ENCODE data around the gene RAB36.

- TF ChIP-seq CTCF (IDR thresholded peaks at IDR 0.05), result no peak
- no peak for TF ChIP-seq TEAD4 (CRISPR knock-in tag; IDR thresholded peaks at IDR 0.05)
- TF ChIP-seq, protein P1, sequence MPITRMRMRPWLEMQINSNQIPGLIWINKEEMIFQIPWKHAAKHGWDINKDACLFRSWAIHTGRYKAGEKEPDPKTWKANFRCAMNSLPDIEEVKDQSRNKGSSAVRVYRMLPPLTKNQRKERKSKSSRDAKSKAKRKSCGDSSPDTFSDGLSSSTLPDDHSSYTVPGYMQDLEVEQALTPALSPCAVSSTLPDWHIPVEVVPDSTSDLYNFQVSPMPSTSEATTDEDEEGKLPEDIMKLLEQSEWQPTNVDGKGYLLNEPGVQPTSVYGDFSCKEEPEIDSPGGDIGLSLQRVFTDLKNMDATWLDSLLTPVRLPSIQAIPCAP (CRISPR knock-in tag; IDR thresholded peaks at IDR 0.05), result no peak
- TF ChIP-seq ARID4B (CRISPR knock-in tag; IDR thresholded peaks at IDR 0.05; ENCODE audit: borderline replicate concordance), result no peak
- no peak for TF ChIP-seq MYBL2 (CRISPR knock-in tag; IDR thresholded peaks at IDR 0.05)
- TF ChIP-seq NR2C2 (CRISPR knock-in tag; IDR thresholded peaks at IDR 0.05), result no peak
- no peak for TF ChIP-seq HMGXB4 (CRISPR knock-in tag; IDR thresholded peaks at IDR 0.05)
- TF ChIP-seq, protein P2, sequence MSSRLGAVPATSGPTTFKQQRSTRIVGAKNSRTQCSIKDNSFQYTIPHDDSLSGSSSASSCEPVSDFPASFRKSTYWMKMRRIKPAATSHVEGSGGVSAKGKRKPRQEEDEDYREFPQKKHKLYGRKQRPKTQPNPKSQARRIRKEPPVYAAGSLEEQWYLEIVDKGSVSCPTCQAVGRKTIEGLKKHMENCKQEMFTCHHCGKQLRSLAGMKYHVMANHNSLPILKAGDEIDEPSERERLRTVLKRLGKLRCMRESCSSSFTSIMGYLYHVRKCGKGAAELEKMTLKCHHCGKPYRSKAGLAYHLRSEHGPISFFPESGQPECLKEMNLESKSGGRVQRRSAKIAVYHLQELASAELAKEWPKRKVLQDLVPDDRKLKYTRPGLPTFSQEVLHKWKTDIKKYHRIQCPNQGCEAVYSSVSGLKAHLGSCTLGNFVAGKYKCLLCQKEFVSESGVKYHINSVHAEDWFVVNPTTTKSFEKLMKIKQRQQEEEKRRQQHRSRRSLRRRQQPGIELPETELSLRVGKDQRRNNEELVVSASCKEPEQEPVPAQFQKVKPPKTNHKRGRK (CRISPR knock-in tag; IDR thresholded peaks at IDR 0.05; ENCODE audit: borderline replicate concordance), result no peak
- TF ChIP-seq JAZF1 (CRISPR knock-in tag; IDR thresholded peaks at IDR 0.05), result no peak
- TF ChIP-seq ZNF671 (CRISPR knock-in tag; IDR thresholded peaks at IDR 0.05), result no peak
- TF ChIP-seq ZNF317 (CRISPR knock-in tag; IDR thresholded peaks at IDR 0.05; ENCODE audit: borderline replicate concordance, low read depth), result no peak
- TF ChIP-seq MAX (CRISPR knock-in tag; IDR thresholded peaks at IDR 0.05), result no peak
- no peak for TF ChIP-seq ETV6 (CRISPR knock-in tag; IDR thresholded peaks at IDR 0.05)
Observed at GRCh38 chr22:23153994-23154393, 8.7 kb downstream of the RAB36 start.
